Jurkat, Clone E6-1 (cell line): Measurements from ENCODE around the gene TAS1R1.

Source experiments
- DNase-seq: peaks from one replicate; pipeline ENCODE4 v3.0.0-alpha.2; 2011; ENCODE audit warnings: low read depth, low spot score
- H3K4me3 ChIP-seq: 2 replicates; pipeline ENCODE4 v1.5.1; 2011; ENCODE audit warnings: mild to moderate bottlenecking, low read length, control low read depth, moderate library complexity

The TAS1R1 gene

DNA sequence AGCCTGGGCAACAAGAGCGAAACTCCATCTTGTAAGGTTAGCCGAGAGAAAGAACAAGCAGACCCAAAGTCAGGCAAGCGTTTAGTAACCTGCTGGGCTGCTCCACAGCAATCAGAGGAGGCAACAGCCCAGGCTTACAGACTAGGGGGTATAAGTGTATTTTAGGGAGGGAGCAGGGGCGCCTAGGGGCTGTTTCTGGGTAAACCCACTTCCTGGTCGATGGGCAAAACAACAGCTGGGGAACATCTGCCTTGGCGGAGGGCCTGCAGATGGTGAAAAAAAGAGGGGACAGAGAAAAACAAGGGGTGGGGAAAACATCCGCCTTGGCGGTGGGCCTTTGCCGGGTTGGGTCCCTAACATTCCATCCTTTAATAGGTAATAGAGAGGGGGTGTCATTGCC is 5.2 kb downstream of the TAS1R1 start:
- no peak for DNase-seq
- H3K4me3 ChIP-seq: no peak overlapping the region

DNA sequence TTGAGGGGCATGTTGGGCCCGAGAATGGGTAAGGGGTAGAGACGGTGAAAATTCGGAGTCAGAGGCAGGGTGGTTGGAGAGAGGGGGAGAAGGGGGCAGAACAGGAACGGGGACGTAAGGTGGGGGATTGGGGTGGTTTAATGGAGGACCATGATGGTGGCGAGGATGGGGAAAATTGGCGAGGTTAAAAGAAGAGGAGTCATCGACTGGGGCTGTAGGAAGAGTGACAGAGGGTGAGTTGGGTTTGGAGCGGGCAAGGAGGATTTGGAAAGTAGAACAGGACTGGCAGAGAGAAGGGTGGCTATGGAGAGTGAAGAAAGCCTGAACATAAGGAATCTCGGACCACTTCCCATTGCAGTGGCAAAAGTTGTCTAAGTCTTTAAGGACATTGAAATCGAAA is 13.9 kb downstream of the TAS1R1 start:
- no peak for DNase-seq
- no peak overlapping the region for H3K4me3 ChIP-seq

DNA sequence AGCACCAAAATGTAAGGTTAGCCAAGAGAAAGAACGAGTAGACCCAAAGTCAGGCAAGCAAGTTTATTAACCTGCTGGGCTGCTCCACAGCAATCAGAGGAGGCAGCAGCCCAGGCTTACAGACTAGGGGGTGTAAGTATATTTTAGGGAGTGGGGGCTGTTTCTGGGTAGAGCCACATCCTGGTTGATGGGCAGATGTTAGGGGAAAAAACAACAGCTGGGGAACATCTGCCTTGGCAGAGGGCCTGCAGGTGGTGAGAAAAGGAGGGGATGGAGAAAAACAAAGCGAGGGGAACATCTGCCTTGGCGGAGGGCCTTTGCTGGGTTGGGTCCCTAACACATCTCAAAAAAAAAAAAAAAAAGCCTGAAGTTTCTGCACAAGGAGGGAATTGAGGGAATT is 15.0 kb downstream of the TAS1R1 start:
- no peak for DNase-seq
- no peak overlapping the region for H3K4me3 ChIP-seq

DNA sequence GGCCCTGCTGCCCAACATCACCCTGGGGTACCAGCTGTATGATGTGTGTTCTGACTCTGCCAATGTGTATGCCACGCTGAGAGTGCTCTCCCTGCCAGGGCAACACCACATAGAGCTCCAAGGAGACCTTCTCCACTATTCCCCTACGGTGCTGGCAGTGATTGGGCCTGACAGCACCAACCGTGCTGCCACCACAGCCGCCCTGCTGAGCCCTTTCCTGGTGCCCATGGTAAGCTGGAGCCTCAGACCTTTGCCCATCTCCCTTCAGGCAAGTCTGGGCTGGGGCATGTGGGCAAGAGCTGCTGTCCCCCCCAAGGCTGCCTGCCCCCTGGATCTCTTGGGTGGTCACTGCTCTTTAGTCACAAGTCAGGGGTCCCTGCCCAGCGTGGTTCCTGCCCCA is 15.9 kb downstream of the TAS1R1 start:
- H3K4me3 ChIP-seq: no peak overlapping the region
- DNase-seq: no peak

DNA sequence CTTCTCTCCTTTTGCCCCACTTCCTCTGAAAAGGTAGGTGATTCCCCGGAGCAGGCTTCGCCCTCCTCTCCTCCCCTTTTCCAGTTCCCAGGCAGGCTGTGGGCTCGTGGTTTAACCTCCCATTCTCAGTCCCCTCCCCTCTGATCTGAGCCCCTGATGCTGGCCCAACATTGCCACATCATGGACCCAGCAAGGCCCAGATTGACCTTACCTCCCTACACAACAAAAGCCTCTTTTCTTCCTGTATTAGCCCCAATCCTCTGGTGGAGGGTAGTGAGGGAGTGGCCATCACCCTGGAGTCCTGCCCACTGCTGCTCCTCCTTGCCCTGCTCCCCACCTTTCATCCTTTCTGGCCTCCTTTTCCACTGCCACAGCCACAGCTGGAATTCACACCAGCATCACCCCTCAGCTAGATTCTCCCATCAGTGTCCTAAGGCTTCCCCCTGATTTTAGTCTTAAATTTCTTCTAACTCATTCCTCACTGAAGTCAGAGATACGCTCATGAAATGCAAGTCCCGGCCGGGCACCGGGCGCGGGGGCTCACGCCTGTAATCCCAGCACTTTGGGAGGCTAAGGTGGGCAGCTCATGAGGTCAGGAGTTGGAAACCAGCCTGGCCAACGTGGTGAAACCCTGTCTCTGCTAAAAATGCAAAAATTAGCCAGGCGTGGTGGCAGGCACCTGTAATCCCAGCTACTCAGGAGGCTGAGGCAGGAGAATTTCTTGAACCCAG is 17.7 kb downstream of the TAS1R1 start:
- DNase-seq: no peak
- no peak overlapping the region for H3K4me3 ChIP-seq

DNA sequence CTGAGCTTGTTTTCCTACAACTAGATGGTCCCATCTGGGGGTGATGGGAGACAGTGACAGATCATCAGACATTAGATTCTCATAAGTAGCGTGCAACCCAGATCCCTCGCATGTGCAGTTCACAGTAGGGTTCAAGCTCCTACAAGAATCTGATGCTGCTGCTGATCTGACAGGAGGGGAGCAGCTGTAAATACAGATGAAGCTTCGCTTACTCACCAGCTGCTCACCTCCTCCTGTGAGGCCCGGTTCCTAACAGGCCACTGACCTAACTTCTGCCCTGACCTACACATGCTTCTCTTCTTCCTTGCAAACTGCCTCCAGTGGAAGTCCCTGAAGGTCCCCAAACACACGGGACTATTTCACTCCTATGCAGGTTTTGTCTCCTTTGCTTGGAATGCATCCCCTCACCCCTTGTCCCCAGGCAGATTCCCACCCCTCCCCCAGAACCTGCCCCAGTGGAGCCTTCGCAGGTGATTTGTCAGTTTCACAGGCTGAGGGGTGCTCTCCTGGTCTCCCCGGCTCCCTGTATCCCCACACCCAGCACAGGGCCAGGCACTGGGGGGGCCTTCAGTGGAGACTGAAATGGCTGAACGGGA is 19.0 kb downstream of the TAS1R1 start:
- no peak for DNase-seq
- H3K4me3 ChIP-seq: no peak overlapping the region

DNA sequence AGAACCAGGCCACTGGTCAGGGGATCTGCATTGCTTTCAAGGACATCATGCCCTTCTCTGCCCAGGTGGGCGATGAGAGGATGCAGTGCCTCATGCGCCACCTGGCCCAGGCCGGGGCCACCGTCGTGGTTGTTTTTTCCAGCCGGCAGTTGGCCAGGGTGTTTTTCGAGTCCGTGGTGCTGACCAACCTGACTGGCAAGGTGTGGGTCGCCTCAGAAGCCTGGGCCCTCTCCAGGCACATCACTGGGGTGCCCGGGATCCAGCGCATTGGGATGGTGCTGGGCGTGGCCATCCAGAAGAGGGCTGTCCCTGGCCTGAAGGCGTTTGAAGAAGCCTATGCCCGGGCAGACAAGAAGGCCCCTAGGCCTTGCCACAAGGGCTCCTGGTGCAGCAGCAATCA is 19.7 kb downstream of the TAS1R1 start:
- H3K4me3 ChIP-seq: no peak overlapping the region
- DNase-seq: no peak

DNA sequence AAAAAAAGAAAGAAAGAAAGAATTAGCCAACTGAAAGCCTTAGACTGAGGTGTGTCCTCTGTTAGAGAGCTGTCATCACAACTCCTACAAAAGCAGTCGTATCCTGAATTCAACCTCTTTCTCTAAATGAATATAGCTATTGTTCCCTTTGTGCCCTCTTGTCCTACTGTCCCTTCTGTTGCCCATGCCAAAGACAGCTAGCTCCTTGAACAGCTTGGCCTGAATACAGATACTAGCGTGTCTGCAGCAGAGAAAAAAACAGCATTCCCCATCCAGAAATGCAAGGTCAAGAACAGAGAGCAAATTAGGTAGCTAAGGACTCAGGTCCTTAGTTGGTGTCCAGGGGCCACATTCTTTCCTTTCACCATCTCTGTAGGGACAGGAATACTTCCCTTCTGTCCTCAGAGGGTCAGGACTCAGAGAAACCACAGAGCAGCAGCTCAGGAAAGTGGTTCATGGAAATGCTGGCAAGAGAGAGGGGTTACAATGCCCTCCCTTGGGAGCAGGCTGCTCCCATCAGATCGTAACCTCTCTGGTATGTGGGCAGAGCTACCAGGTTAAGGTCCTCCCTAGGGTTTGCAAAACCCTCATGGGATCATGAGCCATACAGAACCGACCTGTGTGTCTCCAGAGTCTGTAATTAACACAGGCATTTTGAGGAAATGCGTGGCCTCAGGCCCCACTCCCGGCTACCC is 22.9 kb downstream of the TAS1R1 start:
- H3K4me3 ChIP-seq: no peak overlapping the region
- DNase-seq: no peak

DNA sequence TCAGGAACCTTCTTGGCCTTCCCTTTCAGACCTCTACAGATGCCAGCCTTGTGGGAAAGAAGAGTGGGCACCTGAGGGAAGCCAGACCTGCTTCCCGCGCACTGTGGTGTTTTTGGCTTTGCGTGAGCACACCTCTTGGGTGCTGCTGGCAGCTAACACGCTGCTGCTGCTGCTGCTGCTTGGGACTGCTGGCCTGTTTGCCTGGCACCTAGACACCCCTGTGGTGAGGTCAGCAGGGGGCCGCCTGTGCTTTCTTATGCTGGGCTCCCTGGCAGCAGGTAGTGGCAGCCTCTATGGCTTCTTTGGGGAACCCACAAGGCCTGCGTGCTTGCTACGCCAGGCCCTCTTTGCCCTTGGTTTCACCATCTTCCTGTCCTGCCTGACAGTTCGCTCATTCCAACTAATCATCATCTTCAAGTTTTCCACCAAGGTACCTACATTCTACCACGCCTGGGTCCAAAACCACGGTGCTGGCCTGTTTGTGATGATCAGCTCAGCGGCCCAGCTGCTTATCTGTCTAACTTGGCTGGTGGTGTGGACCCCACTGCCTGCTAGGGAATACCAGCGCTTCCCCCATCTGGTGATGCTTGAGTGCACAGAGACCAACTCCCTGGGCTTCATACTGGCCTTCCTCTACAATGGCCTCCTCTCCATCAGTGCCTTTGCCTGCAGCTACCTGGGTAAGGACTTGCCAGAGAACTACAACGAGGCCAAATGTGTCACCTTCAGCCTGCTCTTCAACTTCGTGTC is 23.7 kb downstream of the TAS1R1 start:
- DNase-seq: no peak
- H3K4me3 ChIP-seq: 0 out of 2 replicates have a peak overlapping the region, but pooled peaks have one; percentile 81

DNA sequence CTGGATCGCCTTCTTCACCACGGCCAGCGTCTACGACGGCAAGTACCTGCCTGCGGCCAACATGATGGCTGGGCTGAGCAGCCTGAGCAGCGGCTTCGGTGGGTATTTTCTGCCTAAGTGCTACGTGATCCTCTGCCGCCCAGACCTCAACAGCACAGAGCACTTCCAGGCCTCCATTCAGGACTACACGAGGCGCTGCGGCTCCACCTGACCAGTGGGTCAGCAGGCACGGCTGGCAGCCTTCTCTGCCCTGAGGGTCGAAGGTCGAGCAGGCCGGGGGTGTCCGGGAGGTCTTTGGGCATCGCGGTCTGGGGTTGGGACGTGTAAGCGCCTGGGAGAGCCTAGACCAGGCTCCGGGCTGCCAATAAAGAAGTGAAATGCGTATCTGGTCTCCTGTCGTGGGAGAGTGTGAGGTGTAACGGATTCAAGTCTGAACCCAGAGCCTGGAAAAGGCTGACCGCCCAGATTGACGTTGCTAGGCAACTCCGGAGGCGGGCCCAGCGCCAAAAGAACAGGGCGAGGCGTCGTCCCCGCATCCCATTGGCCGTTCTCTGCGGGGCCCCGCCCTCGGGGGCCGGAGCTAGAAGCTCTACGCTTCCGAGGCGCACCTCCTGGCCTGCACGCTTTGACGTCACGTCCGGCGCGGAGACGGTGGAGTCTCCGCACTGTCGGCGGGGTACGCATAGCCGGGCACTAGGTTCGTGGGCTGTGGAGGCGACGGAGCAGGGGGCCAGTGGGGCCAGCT is 24.4 kb downstream of the TAS1R1 start, which contains the start of gene ZBTB48:
TSS of gene ZBTB48 (plus strand) at position 621 of the 745 bp plus-strand sequence. CDS start 616 bp downstream, outside the sequence.
- peak; percentile 91 for DNase-seq
- H3K4me3 ChIP-seq: peak within 1 kb of the TSS; percentile 81

DNA sequence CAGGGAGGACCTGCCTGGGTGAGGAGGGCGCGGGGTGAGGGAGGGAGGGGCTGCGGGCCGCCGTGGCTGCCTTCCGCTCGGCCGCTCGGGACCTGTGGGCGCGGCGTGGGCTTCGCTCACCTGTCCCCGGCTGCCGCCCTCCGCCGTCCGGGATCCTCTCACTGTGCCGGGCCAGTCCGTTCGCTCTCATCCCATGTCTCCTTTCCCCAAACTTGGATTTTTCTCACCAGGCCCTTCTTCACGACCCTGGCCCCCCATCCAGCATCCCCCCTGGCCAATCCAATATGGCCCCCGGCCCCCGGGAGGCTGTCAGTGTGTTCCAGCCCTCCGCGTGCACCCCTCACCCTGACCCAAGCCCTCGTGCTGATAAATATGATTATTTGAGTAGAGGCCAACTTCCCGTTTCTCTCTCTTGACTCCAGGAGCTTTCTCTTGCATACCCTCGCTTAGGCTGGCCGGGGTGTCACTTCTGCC is 25.0 kb downstream of the TAS1R1 start:
- no peak for DNase-seq
- H3K4me3 ChIP-seq: peak overlapping the region; percentile 81

DNA sequence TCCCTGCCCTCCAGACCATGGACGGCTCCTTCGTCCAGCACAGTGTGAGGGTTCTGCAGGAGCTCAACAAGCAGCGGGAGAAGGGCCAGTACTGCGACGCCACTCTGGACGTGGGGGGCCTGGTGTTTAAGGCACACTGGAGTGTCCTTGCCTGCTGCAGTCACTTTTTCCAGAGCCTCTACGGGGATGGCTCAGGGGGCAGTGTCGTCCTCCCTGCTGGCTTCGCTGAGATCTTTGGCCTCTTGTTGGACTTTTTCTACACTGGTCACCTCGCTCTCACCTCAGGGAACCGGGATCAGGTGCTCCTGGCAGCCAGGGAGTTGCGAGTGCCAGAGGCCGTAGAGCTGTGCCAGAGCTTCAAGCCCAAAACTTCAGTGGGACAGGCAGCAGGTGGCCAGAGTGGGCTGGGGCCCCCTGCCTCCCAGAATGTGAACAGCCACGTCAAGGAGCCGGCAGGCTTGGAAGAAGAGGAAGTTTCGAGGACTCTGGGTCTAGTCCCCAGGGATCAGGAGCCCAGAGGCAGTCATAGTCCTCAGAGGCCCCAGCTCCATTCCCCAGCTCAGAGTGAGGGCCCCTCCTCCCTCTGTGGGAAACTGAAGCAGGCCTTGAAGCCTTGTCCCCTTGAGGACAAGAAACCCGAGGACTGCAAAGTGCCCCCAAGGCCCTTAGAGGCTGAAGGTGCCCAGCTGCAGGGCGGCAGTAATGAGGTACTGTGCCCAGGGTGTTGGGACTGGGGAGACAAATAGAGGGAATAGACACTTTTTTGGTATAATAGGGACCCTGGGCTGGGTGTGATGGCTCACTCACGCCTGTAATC is 25.7 kb downstream of the TAS1R1 start:
- DNase-seq: no peak
- peak overlapping the region; percentile 81 for H3K4me3 ChIP-seq

DNA sequence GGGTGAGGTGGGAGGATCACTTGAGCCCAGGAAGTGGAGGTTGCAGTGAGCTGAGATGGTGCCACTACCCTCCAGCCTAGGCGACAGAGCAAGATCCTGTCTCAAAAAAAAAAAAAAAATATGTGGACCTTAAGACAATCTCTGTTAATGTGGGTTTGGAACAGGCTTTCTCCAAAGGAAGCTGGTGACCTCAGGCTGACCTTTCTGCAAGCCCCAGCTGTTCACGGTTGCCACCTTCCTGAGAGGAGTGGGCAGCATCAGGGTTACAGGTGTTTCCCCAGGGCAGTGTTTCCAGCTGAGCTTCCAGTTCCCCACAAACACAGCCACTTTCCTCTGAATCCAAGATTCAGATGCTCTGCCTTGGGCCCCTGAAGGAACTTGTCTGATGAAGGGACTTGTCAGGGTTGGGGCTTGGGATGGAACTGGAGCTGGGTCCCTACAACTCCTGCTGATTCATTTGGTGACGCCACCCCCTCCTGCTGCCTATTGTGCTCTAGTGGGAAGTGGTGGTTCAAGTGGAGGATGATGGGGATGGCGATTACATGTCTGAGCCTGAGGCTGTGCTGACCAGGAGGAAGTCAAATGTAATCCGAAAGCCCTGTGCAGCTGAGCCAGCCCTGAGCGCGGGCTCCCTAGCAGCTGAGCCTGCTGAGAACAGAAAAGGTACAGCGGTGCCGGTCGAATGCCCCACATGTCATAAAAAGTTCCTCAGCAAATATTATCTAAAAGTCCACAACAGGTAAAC is 26.6 kb downstream of the TAS1R1 start:
- H3K4me3 ChIP-seq: no peak overlapping the region
- DNase-seq: no peak

DNA sequence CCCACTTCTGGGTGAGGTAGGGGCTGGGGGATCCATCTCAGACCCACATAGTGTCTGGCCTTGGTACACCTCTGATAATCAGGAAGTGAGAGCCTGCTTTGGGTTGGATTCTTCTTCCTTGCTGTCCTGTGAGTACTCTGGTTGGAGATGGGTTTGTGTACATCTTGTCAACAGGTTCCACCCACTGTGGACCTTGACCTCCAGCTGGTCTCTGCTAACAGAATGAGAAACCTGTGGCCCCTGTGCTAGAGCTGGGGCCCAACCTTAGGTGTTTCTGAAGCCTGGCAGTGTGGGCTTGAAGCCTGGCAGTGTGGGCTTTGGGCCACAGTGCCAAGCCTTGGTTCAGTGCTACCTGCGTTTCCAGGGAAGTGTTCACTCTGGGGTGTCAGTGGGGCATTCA is 27.3 kb downstream of the TAS1R1 start:
- H3K4me3 ChIP-seq: no peak overlapping the region
- DNase-seq: no peak

DNA sequence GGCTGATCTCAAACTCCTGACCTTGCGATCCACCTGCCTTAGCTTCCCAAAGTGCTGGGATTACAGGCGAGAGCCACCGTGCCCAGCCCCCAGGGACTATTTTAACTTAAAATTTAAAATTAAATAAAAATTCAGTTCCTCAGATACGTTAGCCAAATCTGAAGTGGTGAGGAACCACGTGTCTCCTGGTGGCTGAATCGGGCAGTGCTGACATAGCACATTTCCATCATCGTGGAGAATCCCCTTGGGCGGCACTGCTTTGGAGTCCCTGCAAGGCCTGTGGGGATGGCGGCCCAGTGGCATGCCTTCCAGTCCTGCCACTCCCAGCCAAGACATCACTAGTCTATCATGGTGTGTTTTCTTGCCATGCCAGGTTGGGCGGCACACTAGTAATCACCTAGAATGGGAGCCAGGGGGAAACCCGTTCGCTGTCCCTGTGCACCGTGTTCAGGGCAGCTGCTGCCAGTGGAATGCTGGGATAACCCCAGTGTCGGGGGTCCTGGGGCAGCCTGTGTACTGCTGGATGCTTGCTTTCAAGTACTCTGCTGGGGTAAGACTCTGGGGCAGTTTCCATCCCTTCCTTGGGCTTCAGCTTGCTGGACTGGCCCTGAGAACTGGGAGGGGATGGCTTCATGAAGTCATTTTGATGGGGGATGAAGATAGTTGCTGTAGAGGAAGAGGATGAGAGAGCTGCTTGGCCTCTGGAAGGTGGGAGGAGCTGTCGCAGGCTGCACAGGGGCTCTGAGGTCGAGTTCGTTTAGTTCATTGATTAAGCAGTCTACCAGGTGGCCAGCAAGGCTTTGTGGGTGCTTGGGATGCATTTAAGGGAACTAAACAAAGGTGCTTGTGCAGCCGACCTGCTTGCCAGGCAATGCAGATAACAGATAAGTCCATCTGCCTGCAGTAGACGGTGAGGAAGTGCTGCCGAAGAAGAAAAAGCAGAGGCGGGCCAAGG is 29.3 kb downstream of the TAS1R1 start:
- no peak overlapping the region for H3K4me3 ChIP-seq
- DNase-seq: no peak

DNA sequence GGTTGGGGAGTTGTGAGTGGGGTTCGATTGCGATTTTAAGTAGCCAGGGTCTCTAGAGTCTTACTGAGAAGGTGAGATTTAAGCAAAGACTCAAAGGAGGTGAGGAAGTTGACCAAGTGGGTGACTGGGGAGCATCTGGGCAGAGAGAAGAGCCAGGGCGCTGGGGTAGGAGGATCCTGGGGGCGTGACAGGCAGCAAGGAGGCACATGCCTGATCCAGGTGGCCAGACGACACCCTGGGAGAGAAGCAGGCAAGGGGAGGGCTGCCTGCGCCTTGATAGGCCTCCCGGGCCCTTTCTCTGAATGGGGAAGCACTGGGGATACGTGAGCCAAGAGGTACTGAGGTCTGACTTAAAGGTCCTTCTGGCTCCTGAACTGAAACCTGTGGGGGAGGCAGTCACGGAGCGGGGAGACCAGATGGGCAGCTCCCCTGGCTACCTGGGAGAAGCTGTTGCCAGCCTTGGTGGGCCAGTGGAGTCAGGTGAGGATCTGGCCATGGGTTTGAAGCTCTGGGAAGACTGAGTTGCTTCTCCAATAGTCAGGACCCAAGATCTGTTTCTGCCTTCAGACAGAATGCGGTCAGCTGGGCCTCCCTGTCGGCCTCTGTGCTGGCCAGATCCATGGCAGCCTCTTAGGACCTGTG is 30.1 kb downstream of the TAS1R1 start:
- no peak for DNase-seq
- H3K4me3 ChIP-seq: no peak overlapping the region
